OCI-LY7 (cell line): ENCODE data around the gene BRIP1. TPM values are rescaled to one million over a fixed set of nuclear protein-coding genes. Genes with fewer than 3 reads are reported as not detected.

ENCODE experiments used
- BruUV-seq: library from RNA; stranded (reverse); fragments of 400-500 nt; replicated peaks from 2 replicates; lab custom pipeline; 2021; lab: Mats Ljungman, UMichigan
- CTCF ChIA-PET: fragments of 300-600 bp; sonication (Branson Sonifier 250); formaldehyde crosslinking; loops from one replicate; lab custom pipeline; 2022; ENCODE audit warnings: antibody characterized with exemption; ENCODE audit not compliant: unreplicated experiment; lab: Charles Lee
- POLR2A ChIA-PET: fragments of 300-600 bp; sonication (Branson Sonifier 250); formaldehyde crosslinking; loops from one replicate; lab custom pipeline; 2022; ENCODE audit warnings: antibody characterized with exemption; lab: Charles Lee
- DNase-seq: peaks from one replicate; pipeline ENCODE4 v3.0.0-alpha.2; 2015; ENCODE audit warnings: low spot score
- H2AFZ ChIP-seq: fragments of 200-600 bp; sonication (generic), shearing (Covaris generic); 2 replicates; pipeline ENCODE4 v1.6.1; 2014; ENCODE audit warnings: mild to moderate bottlenecking, antibody characterized with exemption, low read length, moderate library complexity
- H3K27ac ChIP-seq: fragments of 200-600 bp; sonication (generic); 2 replicates; pipeline ENCODE4 v1.5.1; 2014; ENCODE audit warnings: mixed run types, low read depth, mild to moderate bottlenecking, moderate library complexity, low read length, inconsistent platforms; ENCODE audit not compliant: poor library complexity, severe bottlenecking
- H3K36me3 ChIP-seq: fragments of 200-600 bp; sonication (generic); 2 replicates; pipeline ENCODE4 v1.6.1; 2014; ENCODE audit warnings: mild to moderate bottlenecking, antibody characterized with exemption, low read length, moderate library complexity, mixed read lengths; ENCODE audit not compliant: insufficient read depth
- H3K4me1 ChIP-seq: fragments of 200-600 bp; sonication (generic); 2 replicates; pipeline ENCODE4 v1.5.1; 2014; ENCODE audit warnings: mild to moderate bottlenecking, low read length; ENCODE audit not compliant: insufficient read depth, poor library complexity, severe bottlenecking
- H3K4me2 ChIP-seq: fragments of 200-600 bp; sonication (generic); 2 replicates; pipeline ENCODE4 v1.6.1; 2014; ENCODE audit warnings: mild to moderate bottlenecking, low read length
- H3K4me3 ChIP-seq: fragments of 200-600 bp; sonication (generic); 2 replicates; pipeline ENCODE4 v1.5.1; 2014; ENCODE audit warnings: mild to moderate bottlenecking, low read depth, low read length; ENCODE audit not compliant: poor library complexity, severe bottlenecking
- H3K79me2 ChIP-seq: fragments of 200-600 bp; sonication (generic); 2 replicates; pipeline ENCODE4 v1.6.1; 2016; ENCODE audit warnings: low read depth, mild to moderate bottlenecking, low read length, moderate library complexity, mixed read lengths; ENCODE audit not compliant: insufficient read depth
- H3K9me2 ChIP-seq: fragments of 200-600 bp; sonication (generic); 2 replicates; pipeline ENCODE4 v1.6.1; 2016; ENCODE audit warnings: mild to moderate bottlenecking, low read length, mixed read lengths; ENCODE audit not compliant: insufficient read depth
- H3K9me3 ChIP-seq: fragments of 200-600 bp; sonication (generic); 2 replicates; pipeline ENCODE4 v1.6.1; 2014; ENCODE audit warnings: mild to moderate bottlenecking, mixed run types, low read length, mixed read lengths
- H4K20me1 ChIP-seq: fragments of 200-600 bp; sonication (generic); 2 replicates; pipeline ENCODE4 v1.6.1; 2014; ENCODE audit warnings: mild to moderate bottlenecking, antibody characterized with exemption, low read length, moderate library complexity, mixed read lengths; ENCODE audit not compliant: insufficient read depth
- CTCF ChIP-seq: fragments of 200-600 bp; sonication (generic); conservative IDR thresholded peaks from 2 replicates; pipeline ENCODE4 v1.5.1; 2014; ENCODE audit warnings: mild to moderate bottlenecking, antibody characterized with exemption, low read length, moderate library complexity, mixed read lengths
- EZH2phosphoT487 ChIP-seq: fragments of 200-600 bp; sonication (generic); IDR thresholded peaks from 2 replicates; pipeline ENCODE4 v1.6.1; 2018; ENCODE audit warnings: low read depth, borderline replicate concordance, mild to moderate bottlenecking, mixed run types, antibody characterized with exemption, low read length, moderate library complexity, mixed read lengths
- intact Hi-C: fragments of 100-400 bp; cut with micrococcal nuclease; formaldehyde crosslinking; loops from one replicate; pipeline ENCODE4 v1.10.0; 2022; ENCODE audit not compliant: unreplicated experiment
- total RNA-seq, 2 experiments: library from RNA; depleted of rRNA in 1 of 2; stranded (reverse); fragments of >200 nt in 1 of 2; shearing (Covaris generic) in 1 of 2; gene quantifications; 2 replicates each; pipeline ENCODE4 v1.2.3, GENCODE V29; 2014 to 2022

The BRIP1 gene
- total RNA-seq, 2 experiments from 2014 or later: 32.5 to 33.8 TPM

- no TSS peak for BruUV-seq
- intact Hi-C loops: no loop called here
- POLR2A ChIA-PET: interaction anchor here (0.6 to 1.3 kb wide), 4 partner anchors 15 to 306 kb away, joined by 3 to 5 read pairs (median 4); no protein-coding TSS in a partner anchor
These were observed 48.8 kb downstream of the BRIP1 start for GRCh38 chr17:61814485-61814884.

DNA sequence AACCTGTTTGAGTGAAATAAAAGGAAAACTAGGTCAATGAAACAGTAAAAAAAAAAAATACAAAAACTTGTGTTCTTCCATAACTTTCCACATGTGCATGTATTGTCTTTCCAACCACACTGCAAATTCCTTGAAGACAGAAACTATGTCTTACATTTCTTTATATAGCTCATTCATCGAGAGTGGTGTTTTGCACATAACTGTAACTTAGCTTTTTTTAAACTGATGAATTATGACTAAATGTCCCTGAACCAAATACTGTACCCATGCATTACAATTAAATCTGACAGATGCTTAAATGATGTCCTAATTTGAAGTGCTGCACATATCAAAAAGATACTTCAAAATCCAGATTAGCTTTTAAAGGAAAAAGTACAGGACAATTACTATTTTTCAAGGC, 50.1 kb downstream of the BRIP1 start:
- Histone ChIP-seq H3K9me2 (no peaks in the 10 kb centered on the region; the same call in 1 of the 2 replicates), H3K27ac (no peak overlapping the region), H3K4me3 (no peak overlapping the region), H3K4me1 (peaks cover 18% of the 10 kb centered on the region), H3K36me3 (peaks cover 94% of the 10 kb centered on the region), H3K9me3 (peaks cover 7% of the 10 kb centered on the region; the same call in 1 of the 2 replicates), H4K20me1 (no peaks in the 10 kb centered on the region), H2AFZ (no peak overlapping the region), H3K79me2 (no peaks in the 10 kb centered on the region), H3K4me2 (no peak overlapping the region)
- CTCF ChIA-PET: no interaction called here
- no peak for DNase-seq
- BruUV-seq: no TSS peak
- POLR2A ChIA-PET: interaction anchor here (0.5 to 0.8 kb wide), 3 partner anchors 13 to 370 kb away, joined by 3 to 5 read pairs (median 3); no protein-coding TSS in a partner anchor
- TF ChIP-seq EZH2phosphoT487: no peak
- TF ChIP-seq CTCF: no peak
- intact Hi-C loops: no loop called here

More at GRCh38 chr17:61814485-61814884, 48.8 kb downstream of the BRIP1 start:
- Histone ChIP-seq H3K9me3 (peaks cover 7% of the 10 kb centered on the region; the same call in 1 of the 2 replicates), H3K4me3 (no peak overlapping the region), H4K20me1 (no peaks in the 10 kb centered on the region), H3K79me2 (no peaks in the 10 kb centered on the region), H3K9me2 (no peaks in the 10 kb centered on the region; the same call in 1 of the 2 replicates), H3K27ac (no peak overlapping the region), H3K4me1 (peaks cover 18% of the 10 kb centered on the region), H3K36me3 (peaks cover 100% of the 10 kb centered on the region), H2AFZ (no peak overlapping the region), H3K4me2 (no peak overlapping the region)
- TF ChIP-seq EZH2phosphoT487 (no peak), CTCF (no peak)
- CTCF ChIA-PET: no interaction called here
- DNase-seq: no peak

DNA sequence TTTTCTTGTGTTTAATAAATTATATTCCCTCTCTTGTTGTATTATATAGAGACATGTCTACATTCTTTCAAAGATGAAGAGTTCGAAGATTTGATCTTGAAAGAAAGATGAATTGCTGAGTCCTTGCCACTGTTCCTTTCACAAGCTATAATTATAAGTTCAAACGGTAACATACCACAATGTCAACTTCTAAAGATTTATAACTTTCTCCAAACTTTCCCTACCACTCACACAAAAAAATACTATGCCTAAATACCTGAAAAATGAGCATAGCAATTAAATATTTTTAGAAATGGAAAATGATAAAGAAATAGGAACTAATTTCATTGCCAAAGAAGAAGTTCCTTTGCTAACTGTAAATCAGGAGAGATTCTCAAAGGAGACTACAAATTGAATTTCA, 50.6 kb downstream of the BRIP1 start:
- TF ChIP-seq CTCF: no peak
- TF ChIP-seq EZH2phosphoT487: no peak
- BruUV-seq: no TSS peak
- Histone ChIP-seq H3K4me1 (peaks cover 18% of the 10 kb centered on the region), H3K4me2 (no peak overlapping the region), H3K4me3 (no peak overlapping the region), H3K79me2 (no peaks in the 10 kb centered on the region), H3K9me2 (no peaks in the 10 kb centered on the region; the same call in 1 of the 2 replicates), H3K27ac (no peak overlapping the region), H2AFZ (no peak overlapping the region), H3K9me3 (peaks cover 7% of the 10 kb centered on the region; the same call in 1 of the 2 replicates), H4K20me1 (no peaks in the 10 kb centered on the region), H3K36me3 (peaks cover 94% of the 10 kb centered on the region)
- ChIA-PET CTCF (no interaction called here), POLR2A (interaction anchor here (0.5 to 0.8 kb wide), 3 partner anchors 14 to 370 kb away, joined by 3 to 5 read pairs (median 3); no protein-coding TSS in a partner anchor)
- intact Hi-C loops: no loop called here
- no peak for DNase-seq
